NB4 (cell line): ENCODE data around the gene HEY2.
"Not testable (repeated sequence)": the region's sequence is repeated elsewhere in the genome, so short reads cannot be mapped to it uniquely, and the experiment has no call there.

Experiments
- DNase-seq: peaks from one replicate; pipeline ENCODE4 v3.0.0; 2010; ENCODE audit warnings: low read depth
- H3K4me3 ChIP-seq: one replicate; pipeline ENCODE4 v1.5.1; 2011; ENCODE audit warnings: mild to moderate bottlenecking, low read depth, low read length, moderate library complexity
- CTCF ChIP-seq: IDR thresholded peaks from one replicate; pipeline ENCODE4 v1.5.1; 2012; ENCODE audit warnings: low read depth, low read length
- MAX ChIP-seq: IDR thresholded peaks from 2 replicates; pipeline ENCODE4 v1.6.1; 2011; ENCODE audit warnings: low read depth, low read length
- MYC ChIP-seq: IDR thresholded peaks from 2 replicates; pipeline ENCODE4 v1.6.1; 2011; ENCODE audit warnings: low read depth, low read length
- POLR2A ChIP-seq: IDR thresholded peaks from 2 replicates; pipeline ENCODE4 v1.6.1; 2011; ENCODE audit warnings: mild to moderate bottlenecking; ENCODE audit not compliant: insufficient read length; ENCODE audit errors: extremely low read depth

HEY2 gene

GRCh38 chr6:125797886-125798444 is 48.5 kb downstream of the HEY2 start:
- DNase-seq = no peak
- no peak overlapping the region for H3K4me3 ChIP-seq
- TF ChIP-seq MYC (no peak), POLR2A (no peak), CTCF (no peak), MAX (no peak)

GRCh38 chr6:125798734-125799508 is 49.5 kb downstream of the HEY2 start:
- peak; percentile 74 for DNase-seq
- TF ChIP-seq CTCF (no peak), POLR2A (no peak), MYC (no peak), MAX (no peak)
- no peak overlapping the region for H3K4me3 ChIP-seq

- TF ChIP-seq MAX (no peak), CTCF (no peak), MYC (no peak), POLR2A (no peak)
- no peak for DNase-seq
- no peak overlapping the region for H3K4me3 ChIP-seq
Observed at GRCh38 chr6:125802383-125802782, 53.0 kb downstream of the HEY2 start.

- peak; percentile 61 for DNase-seq
- no peak overlapping the region for H3K4me3 ChIP-seq
- TF ChIP-seq MAX (no peak), MYC (no peak), POLR2A (no peak), CTCF (no peak)
Observed at GRCh38 chr6:125802943-125803377, 53.5 kb downstream of the HEY2 start.

- TF ChIP-seq MAX (no peak), CTCF (no peak), POLR2A (no peak), MYC (no peak)
- DNase-seq = no peak
- no peak overlapping the region for H3K4me3 ChIP-seq
Observed at GRCh38 chr6:125804264-125804663, 54.8 kb downstream of the HEY2 start.

GRCh38 chr6:125804866-125805425 is 55.5 kb downstream of the HEY2 start:
- H3K4me3 ChIP-seq, DNase-seq: not testable (repeated sequence)
